ENCODE results near the gene RGL2.
"Not testable (repeated sequence)": the region's sequence is repeated elsewhere in the genome, so short reads cannot be mapped to it uniquely, and the experiment has no call there.

RGL2 gene

GRCh38 chr6:33273924-33274902, 24.5 kb downstream of the RGL2 start:
- H3K9me3 ChIP-seq (ENCODE audit: control insufficient read depth, low read length) = no peaks in the 10 kb centered on the region
- no peaks in the 10 kb centered on the region for H3K27me3 ChIP-seq (replicated peaks; ENCODE audit: control insufficient read depth, insufficient read depth, low read length, poor library complexity, severe bottlenecking)
- no peak for DNase-seq
- peaks cover 58% of the 10 kb centered on the region for H3K4me1 ChIP-seq (ENCODE audit: control insufficient read depth, insufficient read depth, low read length, poor library complexity, severe bottlenecking)
- H3K4me3 ChIP-seq (ENCODE audit: insufficient read depth, low read depth, low read length, poor library complexity, severe bottlenecking) = no peak overlapping the region
- H3K36me3 ChIP-seq (ENCODE audit: control insufficient read depth, insufficient read depth, low read length) = peaks cover 22% of the 10 kb centered on the region
- H3K27ac ChIP-seq (ENCODE audit: insufficient read depth, low read length, poor library complexity, severe bottlenecking) = peak overlapping the region; percentile 93

- peak overlapping the region; percentile 93 for H3K27ac ChIP-seq (ENCODE audit: insufficient read depth, low read length, poor library complexity, severe bottlenecking)
- DNase-seq = no peak
- peaks cover 49% of the 10 kb centered on the region for H3K4me1 ChIP-seq (ENCODE audit: control insufficient read depth, insufficient read depth, low read length, poor library complexity, severe bottlenecking)
- no peaks in the 10 kb centered on the region for H3K27me3 ChIP-seq (replicated peaks; ENCODE audit: control insufficient read depth, insufficient read depth, low read length, poor library complexity, severe bottlenecking)
- no peaks in the 10 kb centered on the region for H3K9me3 ChIP-seq (ENCODE audit: control insufficient read depth, low read length)
- peak overlapping the region; percentile 79 for H3K4me3 ChIP-seq (ENCODE audit: insufficient read depth, low read depth, low read length, poor library complexity, severe bottlenecking)
- peaks cover 23% of the 10 kb centered on the region for H3K36me3 ChIP-seq (ENCODE audit: control insufficient read depth, insufficient read depth, low read length)
Observed at GRCh38 chr6:33273129-33273923, 25.4 kb downstream of the RGL2 start.

GRCh38 chr6:33272275-33273128, 26.2 kb downstream of the RGL2 start:
- peaks cover 41% of the 10 kb centered on the region for H3K4me1 ChIP-seq (ENCODE audit: control insufficient read depth, insufficient read depth, low read length, poor library complexity, severe bottlenecking)
- peaks cover 32% of the 10 kb centered on the region for H3K36me3 ChIP-seq (ENCODE audit: control insufficient read depth, insufficient read depth, low read length)
- DNase-seq = no peak
- peak overlapping the region; percentile 93 for H3K27ac ChIP-seq (ENCODE audit: insufficient read depth, low read length, poor library complexity, severe bottlenecking)
- H3K27me3 ChIP-seq (replicated peaks; ENCODE audit: control insufficient read depth, insufficient read depth, low read length, poor library complexity, severe bottlenecking) = no peaks in the 10 kb centered on the region
- no peaks in the 10 kb centered on the region for H3K9me3 ChIP-seq (ENCODE audit: control insufficient read depth, low read length)
- peak overlapping the region; percentile 79 for H3K4me3 ChIP-seq (ENCODE audit: insufficient read depth, low read depth, low read length, poor library complexity, severe bottlenecking)

- DNase-seq = peak; percentile 85 to 92 (median 89)
- no peaks in the 10 kb centered on the region for H3K27me3 ChIP-seq (replicated peaks; ENCODE audit: control insufficient read depth, insufficient read depth, low read length, poor library complexity, severe bottlenecking)
- H3K4me1 ChIP-seq (ENCODE audit: control insufficient read depth, insufficient read depth, low read length, poor library complexity, severe bottlenecking) = peaks cover 34% of the 10 kb centered on the region
- peak within 1 kb of the TSS; percentile 79 for H3K4me3 ChIP-seq (ENCODE audit: insufficient read depth, low read depth, low read length, poor library complexity, severe bottlenecking)
- H3K27ac ChIP-seq (ENCODE audit: insufficient read depth, low read length, poor library complexity, severe bottlenecking) = peak within 1 kb of the TSS; percentile 93
- no peaks in the 10 kb centered on the region for H3K9me3 ChIP-seq (ENCODE audit: control insufficient read depth, low read length)
- peaks cover 40% of the 10 kb centered on the region for H3K36me3 ChIP-seq (ENCODE audit: control insufficient read depth, insufficient read depth, low read length)
Observed at GRCh38 chr6:33271468-33272274, 27.1 kb downstream of the RGL2 start, which contains the start of the genes RPS18 and VPS52. Gene RPS18, plus strand, starts transcription at chr6:33272075. Its CDS starts 45 bp downstream, at chr6:33272120. Gene VPS52, minus strand, starts transcription at chr6:33271876. Its CDS starts 201 bp downstream, at chr6:33271675.

- H3K36me3 ChIP-seq (ENCODE audit: control insufficient read depth, insufficient read depth, low read length) = peaks cover 45% of the 10 kb centered on the region
- no peaks in the 10 kb centered on the region for H3K9me3 ChIP-seq (ENCODE audit: control insufficient read depth, low read length)
- H3K4me1 ChIP-seq (ENCODE audit: control insufficient read depth, insufficient read depth, low read length, poor library complexity, severe bottlenecking) = peaks cover 29% of the 10 kb centered on the region
- H3K4me3 ChIP-seq (ENCODE audit: insufficient read depth, low read depth, low read length, poor library complexity, severe bottlenecking) = peak overlapping the region; percentile 79
- no peak for DNase-seq
- no peaks in the 10 kb centered on the region for H3K27me3 ChIP-seq (replicated peaks; ENCODE audit: control insufficient read depth, insufficient read depth, low read length, poor library complexity, severe bottlenecking)
- H3K27ac ChIP-seq (ENCODE audit: insufficient read depth, low read length, poor library complexity, severe bottlenecking) = peak overlapping the region; percentile 93
Observed at GRCh38 chr6:33271117-33271467, 27.6 kb downstream of the RGL2 start.

GRCh38 chr6:33264015-33264414, 34.7 kb downstream of the RGL2 start:
- Histone ChIP-seq H3K4me1 (ENCODE audit: control insufficient read depth, insufficient read depth, low read length, poor library complexity, severe bottlenecking) (no peaks in the 10 kb centered on the region), H3K9me3 (ENCODE audit: control insufficient read depth, low read length) (no peaks in the 10 kb centered on the region), H3K4me3 (ENCODE audit: insufficient read depth, low read depth, low read length, poor library complexity, severe bottlenecking) (no peak overlapping the region), H3K27ac (ENCODE audit: insufficient read depth, low read length, poor library complexity, severe bottlenecking) (no peak overlapping the region), H3K27me3 (replicated peaks; ENCODE audit: control insufficient read depth, insufficient read depth, low read length, poor library complexity, severe bottlenecking) (no peaks in the 10 kb centered on the region), H3K36me3 (ENCODE audit: control insufficient read depth, insufficient read depth, low read length) (peaks cover 53% of the 10 kb centered on the region)
- no peak for DNase-seq

- not testable (repeated sequence) for DNase-seq; H3K27me3 ChIP-seq (replicated peaks; ENCODE audit: control insufficient read depth, insufficient read depth, low read length, poor library complexity, severe bottlenecking)
- H3K36me3 ChIP-seq (ENCODE audit: control insufficient read depth, insufficient read depth, low read length) = peaks cover 40% of the 10 kb centered on the region
Observed at GRCh38 chr6:33262490-33262889, 36.3 kb downstream of the RGL2 start.

GRCh38 chr6:33259032-33259431, 39.7 kb downstream of the RGL2 start:
- peaks cover 23% of the 10 kb centered on the region for H3K36me3 ChIP-seq (ENCODE audit: control insufficient read depth, insufficient read depth, low read length)
- no peak overlapping the region for H3K27ac ChIP-seq (ENCODE audit: insufficient read depth, low read length, poor library complexity, severe bottlenecking)
- H3K4me3 ChIP-seq (ENCODE audit: insufficient read depth, low read depth, low read length, poor library complexity, severe bottlenecking) = no peak overlapping the region
- no peak for DNase-seq
- no peaks in the 10 kb centered on the region for H3K9me3 ChIP-seq (ENCODE audit: control insufficient read depth, low read length)
- no peaks in the 10 kb centered on the region for H3K27me3 ChIP-seq (replicated peaks; ENCODE audit: control insufficient read depth, insufficient read depth, low read length, poor library complexity, severe bottlenecking)
- H3K4me1 ChIP-seq (ENCODE audit: control insufficient read depth, insufficient read depth, low read length, poor library complexity, severe bottlenecking) = no peaks in the 10 kb centered on the region

More at GRCh38 chr6:33262490-33262889, 36.3 kb downstream of the RGL2 start:
- H3K27ac ChIP-seq (ENCODE audit: insufficient read depth, low read length, poor library complexity, severe bottlenecking); H3K9me3 ChIP-seq (ENCODE audit: control insufficient read depth, low read length); H3K4me3 ChIP-seq (ENCODE audit: insufficient read depth, low read depth, low read length, poor library complexity, severe bottlenecking); H3K4me1 ChIP-seq (ENCODE audit: control insufficient read depth, insufficient read depth, low read length, poor library complexity, severe bottlenecking): not testable (repeated sequence)

- no peak for DNase-seq
- Histone ChIP-seq H3K36me3 (ENCODE audit: control insufficient read depth, insufficient read depth, low read length) (peaks cover 8% of the 10 kb centered on the region), H3K4me1 (ENCODE audit: control insufficient read depth, insufficient read depth, low read length, poor library complexity, severe bottlenecking) (peaks cover 11% of the 10 kb centered on the region), H3K27ac (ENCODE audit: insufficient read depth, low read length, poor library complexity, severe bottlenecking) (no peak overlapping the region), H3K4me3 (ENCODE audit: insufficient read depth, low read depth, low read length, poor library complexity, severe bottlenecking) (no peak overlapping the region), H3K27me3 (replicated peaks; ENCODE audit: control insufficient read depth, insufficient read depth, low read length, poor library complexity, severe bottlenecking) (no peaks in the 10 kb centered on the region), H3K9me3 (ENCODE audit: control insufficient read depth, low read length) (no peaks in the 10 kb centered on the region)
Observed at GRCh38 chr6:33254591-33254990, 44.2 kb downstream of the RGL2 start.

All from effector memory CD4-positive, alpha-beta T cell (primary cell).